GM23338 (cell line): ENCODE results near the gene SPATA9. TPM values are rescaled to one million over a fixed set of nuclear protein-coding genes. Genes with fewer than 3 reads are reported as not detected.

Source experiments
- ATAC-seq: fragments of 200-7000 bp; cut with Tn5 transposase; 3 replicates; pipeline ENCODE4 v1.9.1; 2020
- DNase-seq: peaks from one replicate; pipeline ENCODE4 v3.0.0-alpha.2; 2015; ENCODE audit warnings: low spot score
- H2AFZ ChIP-seq: fragments of 200-600 bp; sonication (generic); 2 replicates; pipeline ENCODE4 v1.8.0; 2016; ENCODE audit warnings: antibody characterized with exemption, mild to moderate bottlenecking, moderate library complexity
- H3F3A ChIP-seq: fragments of 200-600 bp; sonication (generic); replicated peaks from 2 replicates; pipeline ENCODE4 v1.8.0; 2017; ENCODE audit warnings: antibody characterized with exemption, mixed run types, low read depth
- H3K27ac ChIP-seq: fragments of 200-600 bp; sonication (generic); 2 replicates; pipeline ENCODE4 v1.6.1; 2016; ENCODE audit warnings: low read depth
- H3K27me3 ChIP-seq: fragments of 200-600 bp; sonication (generic); 2 replicates; pipeline ENCODE4 v1.8.0; 2016; ENCODE audit warnings: mild to moderate bottlenecking, mixed run types, moderate library complexity; ENCODE audit not compliant: insufficient read depth
- H3K36me3 ChIP-seq: fragments of 200-600 bp; sonication (generic); 2 replicates; pipeline ENCODE4 v1.8.0; 2016; ENCODE audit warnings: mild to moderate bottlenecking; ENCODE audit not compliant: insufficient read depth
- H3K4me1 ChIP-seq: fragments of 200-600 bp; sonication (generic); 2 replicates; pipeline ENCODE4 v1.8.0; 2016; ENCODE audit warnings: mild to moderate bottlenecking, moderate library complexity; ENCODE audit not compliant: insufficient read depth
- H3K4me2 ChIP-seq: fragments of 200-600 bp; sonication (generic); 2 replicates; pipeline ENCODE4 v1.7.1; 2017; ENCODE audit warnings: mixed run types
- H3K4me3 ChIP-seq: fragments of 200-600 bp; sonication (generic); 2 replicates; pipeline ENCODE4 v1.6.1; 2016; ENCODE audit warnings: mixed run types
- H3K79me2 ChIP-seq: fragments of 200-600 bp; sonication (generic); replicated peaks from 2 replicates; pipeline ENCODE4 v1.8.0; 2017; ENCODE audit warnings: mild to moderate bottlenecking; ENCODE audit not compliant: insufficient read depth
- H3K9me2 ChIP-seq: fragments of 200-600 bp; sonication (generic); 2 replicates; pipeline ENCODE4 v1.8.0; 2017; ENCODE audit not compliant: insufficient read depth
- H4K20me1 ChIP-seq: fragments of 200-600 bp; sonication (generic); replicated peaks from 2 replicates; pipeline ENCODE4 v1.8.0; 2017; ENCODE audit warnings: mild to moderate bottlenecking; ENCODE audit not compliant: insufficient read depth
- H3K27ac Mint-ChIP-seq: 2 replicates; pipeline ENCODE4 v1.8.0; 2020; ENCODE audit warnings: inconsistent platforms, mild to moderate bottlenecking, moderate library complexity, mixed read lengths
- H3K27me3 Mint-ChIP-seq: 3 replicates; pipeline ENCODE4 v1.8.0; 2022; ENCODE audit warnings: low read depth, mild to moderate bottlenecking, moderate library complexity, mixed read lengths, inconsistent platforms; ENCODE audit not compliant: insufficient read depth, poor library complexity
- H3K36me3 Mint-ChIP-seq: 3 replicates; pipeline ENCODE4 v1.8.0; 2021; ENCODE audit warnings: low read depth, mild to moderate bottlenecking, inconsistent platforms, moderate library complexity, mixed read lengths
- H3K4me1 Mint-ChIP-seq: 3 replicates; pipeline ENCODE4 v1.8.0; 2020; ENCODE audit warnings: mild to moderate bottlenecking, inconsistent platforms, mixed read lengths
- H3K4me3 Mint-ChIP-seq: 3 replicates; pipeline ENCODE4 v1.8.0; 2021; ENCODE audit warnings: moderate library complexity, mild to moderate bottlenecking, inconsistent platforms, mixed read lengths
- H3K9me3 Mint-ChIP-seq: 3 replicates; pipeline ENCODE4 v1.8.0; 2020; ENCODE audit warnings: moderate library complexity, mild to moderate bottlenecking, inconsistent platforms, mixed read lengths
- CREB1 ChIP-seq: fragments of 250-450 bp; sonication (Bioruptor Pico); IDR thresholded peaks from 2 replicates; pipeline ENCODE4 v1.5.0; 2020; ENCODE audit warnings: low read depth, mild to moderate bottlenecking, moderate library complexity
- ETS1 ChIP-seq: IDR thresholded peaks from 2 replicates; pipeline ENCODE4 v1.6.1; 2016; ENCODE audit warnings: antibody characterized with exemption
- EZH2phosphoT487 ChIP-seq: fragments of 200-600 bp; sonication (generic); IDR thresholded peaks from one replicate; pipeline ENCODE4 v1.8.1; 2018; ENCODE audit warnings: antibody characterized with exemption; ENCODE audit not compliant: unreplicated experiment
- JUNB ChIP-seq: IDR thresholded peaks from one replicate; pipeline ENCODE4 v1.6.1; 2016; ENCODE audit warnings: antibody characterized with exemption; ENCODE audit not compliant: unreplicated experiment
- NANOG ChIP-seq: IDR thresholded peaks from 2 replicates; pipeline ENCODE4 v1.6.1; 2016; ENCODE audit warnings: antibody characterized with exemption, borderline replicate concordance
- STAT1 ChIP-seq: IDR thresholded peaks from one replicate; pipeline ENCODE4 v1.6.1; 2016; ENCODE audit warnings: antibody characterized with exemption; ENCODE audit not compliant: unreplicated experiment
- polyA plus RNA-seq: library from polyadenylated mRNA; unstranded; fragments of >200 nt; fragmentation: Nextera tagmentation; extraction: Ambion mirVana; gene quantifications from 2 replicates; pipeline ENCODE4 v1.2.1, GENCODE V29; 2016
- total RNA-seq: library from RNA; depleted of rRNA; stranded (reverse); fragments of >200 nt; shearing (Covaris generic); gene quantifications from 2 replicates; pipeline ENCODE4 v1.2.3, GENCODE V29; 2014
- TF ChIP-seq, protein P1 (sequence below): fragments of 250-450 bp; sonication (Bioruptor Pico); IDR thresholded peaks from 2 replicates; pipeline ENCODE4 v1.5.0; 2020; ENCODE audit warnings: mild to moderate bottlenecking, moderate library complexity
- TF ChIP-seq, protein P2 (sequence below): IDR thresholded peaks from one replicate; pipeline ENCODE4 v1.6.1; 2018; ENCODE audit warnings: antibody characterized with exemption; ENCODE audit not compliant: unreplicated experiment

The SPATA9 gene
- total and polyA plus RNA-seq, 2 experiments from 2014 or later: not detected

- TF ChIP-seq, protein P1, sequence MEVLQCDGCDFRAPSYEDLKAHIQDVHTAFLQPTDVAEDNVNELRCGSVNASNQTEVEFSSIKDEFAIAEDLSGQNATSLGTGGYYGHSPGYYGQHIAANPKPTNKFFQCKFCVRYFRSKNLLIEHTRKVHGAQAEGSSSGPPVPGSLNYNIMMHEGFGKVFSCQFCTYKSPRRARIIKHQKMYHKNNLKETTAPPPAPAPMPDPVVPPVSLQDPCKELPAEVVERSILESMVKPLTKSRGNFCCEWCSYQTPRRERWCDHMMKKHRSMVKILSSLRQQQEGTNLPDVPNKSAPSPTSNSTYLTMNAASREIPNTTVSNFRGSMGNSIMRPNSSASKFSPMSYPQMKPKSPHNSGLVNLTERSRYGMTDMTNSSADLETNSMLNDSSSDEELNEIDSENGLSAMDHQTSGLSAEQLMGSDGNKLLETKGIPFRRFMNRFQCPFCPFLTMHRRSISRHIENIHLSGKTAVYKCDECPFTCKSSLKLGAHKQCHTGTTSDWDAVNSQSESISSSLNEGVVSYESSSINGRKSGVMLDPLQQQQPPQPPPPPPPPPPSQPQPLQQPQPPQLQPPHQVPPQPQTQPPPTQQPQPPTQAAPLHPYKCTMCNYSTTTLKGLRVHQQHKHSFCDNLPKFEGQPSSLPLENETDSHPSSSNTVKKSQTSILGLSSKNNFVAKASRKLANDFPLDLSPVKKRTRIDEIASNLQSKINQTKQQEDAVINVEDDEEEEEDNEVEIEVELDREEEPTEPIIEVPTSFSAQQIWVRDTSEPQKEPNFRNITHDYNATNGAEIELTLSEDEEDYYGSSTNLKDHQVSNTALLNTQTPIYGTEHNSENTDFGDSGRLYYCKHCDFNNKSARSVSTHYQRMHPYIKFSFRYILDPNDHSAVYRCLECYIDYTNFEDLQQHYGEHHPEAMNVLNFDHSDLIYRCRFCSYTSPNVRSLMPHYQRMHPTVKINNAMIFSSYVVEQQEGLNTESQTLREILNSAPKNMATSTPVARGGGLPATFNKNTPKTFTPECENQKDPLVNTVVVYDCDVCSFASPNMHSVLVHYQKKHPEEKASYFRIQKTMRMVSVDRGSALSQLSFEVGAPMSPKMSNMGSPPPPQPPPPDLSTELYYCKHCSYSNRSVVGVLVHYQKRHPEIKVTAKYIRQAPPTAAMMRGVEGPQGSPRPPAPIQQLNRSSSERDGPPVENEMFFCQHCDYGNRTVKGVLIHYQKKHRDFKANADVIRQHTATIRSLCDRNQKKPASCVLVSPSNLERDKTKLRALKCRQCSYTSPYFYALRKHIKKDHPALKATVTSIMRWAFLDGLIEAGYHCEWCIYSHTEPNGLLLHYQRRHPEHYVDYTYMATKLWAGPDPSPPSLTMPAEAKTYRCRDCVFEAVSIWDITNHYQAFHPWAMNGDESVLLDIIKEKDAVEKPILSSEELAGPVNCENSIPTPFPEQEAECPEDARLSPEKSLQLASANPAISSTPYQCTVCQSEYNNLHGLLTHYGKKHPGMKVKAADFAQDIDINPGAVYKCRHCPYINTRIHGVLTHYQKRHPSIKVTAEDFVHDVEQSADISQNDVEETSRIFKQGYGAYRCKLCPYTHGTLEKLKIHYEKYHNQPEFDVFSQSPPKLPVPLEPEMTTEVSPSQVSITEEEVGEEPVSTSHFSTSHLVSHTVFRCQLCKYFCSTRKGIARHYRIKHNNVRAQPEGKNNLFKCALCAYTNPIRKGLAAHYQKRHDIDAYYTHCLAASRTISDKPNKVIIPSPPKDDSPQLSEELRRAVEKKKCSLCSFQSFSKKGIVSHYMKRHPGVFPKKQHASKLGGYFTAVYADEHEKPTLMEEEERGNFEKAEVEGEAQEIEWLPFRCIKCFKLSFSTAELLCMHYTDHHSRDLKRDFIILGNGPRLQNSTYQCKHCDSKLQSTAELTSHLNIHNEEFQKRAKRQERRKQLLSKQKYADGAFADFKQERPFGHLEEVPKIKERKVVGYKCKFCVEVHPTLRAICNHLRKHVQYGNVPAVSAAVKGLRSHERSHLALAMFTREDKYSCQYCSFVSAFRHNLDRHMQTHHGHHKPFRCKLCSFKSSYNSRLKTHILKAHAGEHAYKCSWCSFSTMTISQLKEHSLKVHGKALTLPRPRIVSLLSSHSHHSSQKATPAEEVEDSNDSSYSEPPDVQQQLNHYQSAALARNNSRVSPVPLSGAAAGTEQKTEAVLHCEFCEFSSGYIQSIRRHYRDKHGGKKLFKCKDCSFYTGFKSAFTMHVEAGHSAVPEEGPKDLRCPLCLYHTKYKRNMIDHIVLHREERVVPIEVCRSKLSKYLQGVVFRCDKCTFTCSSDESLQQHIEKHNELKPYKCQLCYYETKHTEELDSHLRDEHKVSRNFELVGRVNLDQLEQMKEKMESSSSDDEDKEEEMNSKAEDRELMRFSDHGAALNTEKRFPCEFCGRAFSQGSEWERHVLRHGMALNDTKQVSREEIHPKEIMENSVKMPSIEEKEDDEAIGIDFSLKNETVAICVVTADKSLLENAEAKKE (CRISPR knock-in tag): no peak
Observed at GRCh38 chr5:95655575-95655974, 27.2 kb downstream of the SPATA9 start (continued).

DNA sequence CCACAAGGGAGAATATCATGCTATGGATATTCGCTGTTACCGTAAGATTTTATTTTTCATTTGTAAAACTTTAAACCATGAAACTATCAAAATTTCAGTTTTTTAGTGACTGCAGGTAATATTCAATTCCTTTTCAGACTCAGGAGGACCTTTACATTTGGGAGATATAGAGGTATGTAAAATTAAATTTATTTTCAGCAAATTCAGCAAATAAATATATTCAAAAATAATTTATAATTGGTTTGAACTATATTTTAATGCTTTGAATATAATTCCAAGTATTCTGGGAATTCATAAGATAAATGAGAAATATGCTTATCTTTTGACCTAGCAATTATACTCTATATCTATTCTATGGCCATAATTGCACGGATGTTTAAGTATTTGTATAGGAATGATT lies 28.6 kb downstream of the SPATA9 start:
- Histone ChIP-seq H3K27ac (no peak overlapping the region), H3K36me3 (no peaks in the 10 kb centered on the region), H3K4me1 (no peaks in the 10 kb centered on the region), H3K79me2 (no peaks in the 10 kb centered on the region), H3K9me2 (no peaks in the 10 kb centered on the region), H4K20me1 (no peaks in the 10 kb centered on the region), H3K4me3 (no peak overlapping the region), H3F3A (no peaks in the 10 kb centered on the region), H3K27me3 (no peaks in the 10 kb centered on the region), H2AFZ (no peak overlapping the region), H3K4me2 (no peak overlapping the region)
- ATAC-seq: no peak
- Mint-ChIP-seq H3K27ac (no peak overlapping the region), H3K9me3 (no peaks in the 10 kb centered on the region), H3K27me3 (no peaks in the 10 kb centered on the region), H3K4me1 (no peaks in the 10 kb centered on the region), H3K4me3 (no peak overlapping the region), H3K36me3 (no peaks in the 10 kb centered on the region)
- TF ChIP-seq CREB1 (CRISPR knock-in tag) (no peak), JUNB (no peak), NANOG (no peak), STAT1 (no peak)
- no peak for DNase-seq

DNA sequence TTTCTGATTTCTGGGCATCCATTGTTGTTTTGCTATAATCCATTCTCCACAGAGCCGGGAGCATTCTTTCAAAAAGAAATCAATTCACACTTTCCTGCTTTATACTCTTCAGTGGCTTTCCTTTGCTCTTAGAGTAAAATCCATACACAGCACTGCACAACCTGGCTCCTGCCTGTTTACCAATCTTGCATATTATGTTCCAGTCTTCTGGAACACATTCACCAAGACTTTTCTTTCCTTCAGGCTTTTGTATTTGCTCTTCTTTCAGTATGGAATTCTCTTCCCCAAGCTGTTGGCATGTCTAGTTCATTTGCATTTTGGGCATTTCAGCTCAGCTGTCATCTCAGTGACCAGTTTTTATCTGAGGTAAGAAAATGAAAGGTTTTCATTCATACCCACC lies 29.9 kb downstream of the SPATA9 start:
- Mint-ChIP-seq H3K27me3 (no peaks in the 10 kb centered on the region), H3K9me3 (no peaks in the 10 kb centered on the region), H3K4me1 (no peaks in the 10 kb centered on the region), H3K4me3 (no peak overlapping the region), H3K27ac (no peak overlapping the region), H3K36me3 (no peaks in the 10 kb centered on the region)
- no peak overlapping the region for H3K4me2 ChIP-seq
- no peak for ATAC-seq
- no peak for DNase-seq
- H3K27ac ChIP-seq: no peak overlapping the region
- no peaks in the 10 kb centered on the region for H3K9me2 ChIP-seq
- H3K27me3 ChIP-seq: no peaks in the 10 kb centered on the region
- no peak overlapping the region for H3K4me3 ChIP-seq
- H3F3A ChIP-seq: no peaks in the 10 kb centered on the region
- no peaks in the 10 kb centered on the region for H3K4me1 ChIP-seq
- no peaks in the 10 kb centered on the region for H3K36me3 ChIP-seq
- H4K20me1 ChIP-seq: no peaks in the 10 kb centered on the region
- H2AFZ ChIP-seq: no peak overlapping the region
- no peaks in the 10 kb centered on the region for H3K79me2 ChIP-seq
- TF ChIP-seq ETS1: no peak
- TF ChIP-seq, protein P2, sequence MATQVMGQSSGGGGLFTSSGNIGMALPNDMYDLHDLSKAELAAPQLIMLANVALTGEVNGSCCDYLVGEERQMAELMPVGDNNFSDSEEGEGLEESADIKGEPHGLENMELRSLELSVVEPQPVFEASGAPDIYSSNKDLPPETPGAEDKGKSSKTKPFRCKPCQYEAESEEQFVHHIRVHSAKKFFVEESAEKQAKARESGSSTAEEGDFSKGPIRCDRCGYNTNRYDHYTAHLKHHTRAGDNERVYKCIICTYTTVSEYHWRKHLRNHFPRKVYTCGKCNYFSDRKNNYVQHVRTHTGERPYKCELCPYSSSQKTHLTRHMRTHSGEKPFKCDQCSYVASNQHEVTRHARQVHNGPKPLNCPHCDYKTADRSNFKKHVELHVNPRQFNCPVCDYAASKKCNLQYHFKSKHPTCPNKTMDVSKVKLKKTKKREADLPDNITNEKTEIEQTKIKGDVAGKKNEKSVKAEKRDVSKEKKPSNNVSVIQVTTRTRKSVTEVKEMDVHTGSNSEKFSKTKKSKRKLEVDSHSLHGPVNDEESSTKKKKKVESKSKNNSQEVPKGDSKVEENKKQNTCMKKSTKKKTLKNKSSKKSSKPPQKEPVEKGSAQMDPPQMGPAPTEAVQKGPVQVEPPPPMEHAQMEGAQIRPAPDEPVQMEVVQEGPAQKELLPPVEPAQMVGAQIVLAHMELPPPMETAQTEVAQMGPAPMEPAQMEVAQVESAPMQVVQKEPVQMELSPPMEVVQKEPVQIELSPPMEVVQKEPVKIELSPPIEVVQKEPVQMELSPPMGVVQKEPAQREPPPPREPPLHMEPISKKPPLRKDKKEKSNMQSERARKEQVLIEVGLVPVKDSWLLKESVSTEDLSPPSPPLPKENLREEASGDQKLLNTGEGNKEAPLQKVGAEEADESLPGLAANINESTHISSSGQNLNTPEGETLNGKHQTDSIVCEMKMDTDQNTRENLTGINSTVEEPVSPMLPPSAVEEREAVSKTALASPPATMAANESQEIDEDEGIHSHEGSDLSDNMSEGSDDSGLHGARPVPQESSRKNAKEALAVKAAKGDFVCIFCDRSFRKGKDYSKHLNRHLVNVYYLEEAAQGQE: no peak
- TF ChIP-seq CREB1 (CRISPR knock-in tag): no peak
- TF ChIP-seq EZH2phosphoT487: no peak
